GM20000 (cell line): ENCODE measurements around the gene RNASET2.

ENCODE experiments used
- DNase-seq: peaks from one replicate; pipeline ENCODE4 v3.0.0; 2012; ENCODE audit warnings: low spot score
- TF ChIP-seq, protein P1 (sequence below): IDR thresholded peaks from 2 replicates; pipeline ENCODE4 v1.5.1; 2012; ENCODE audit warnings: mild to moderate bottlenecking, control low read depth; ENCODE audit errors: extremely low read depth, missing control alignments

RNASET2 gene

DNA sequence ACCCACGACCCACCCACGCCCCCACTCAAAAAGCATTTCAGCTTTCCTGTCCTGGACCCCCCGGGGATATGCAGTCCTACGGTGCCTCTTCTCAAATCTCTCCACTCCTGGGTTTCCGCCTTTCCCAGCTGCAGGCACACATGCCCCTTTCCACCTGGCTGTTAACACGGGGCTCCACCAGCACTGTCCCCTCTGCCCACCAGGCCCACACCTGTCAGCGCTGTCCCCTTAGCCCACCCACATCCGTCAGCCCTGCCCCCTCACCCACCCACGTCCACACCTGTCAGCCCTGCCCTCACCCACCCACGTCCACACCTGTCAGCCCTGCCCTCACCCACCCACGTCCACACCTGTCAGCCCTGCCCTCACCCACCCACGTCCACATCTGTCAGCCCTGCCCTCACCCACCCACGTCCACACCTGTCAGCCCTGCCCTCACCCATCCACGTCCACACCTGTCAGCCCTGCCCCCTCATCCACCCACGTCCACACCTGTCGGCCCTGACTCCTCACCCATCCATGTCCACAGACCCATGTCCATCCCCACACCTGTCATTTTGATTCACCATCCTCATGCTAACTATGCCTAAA is 11.6 kb downstream of the RNASET2 start:
- TF ChIP-seq, protein P1, sequence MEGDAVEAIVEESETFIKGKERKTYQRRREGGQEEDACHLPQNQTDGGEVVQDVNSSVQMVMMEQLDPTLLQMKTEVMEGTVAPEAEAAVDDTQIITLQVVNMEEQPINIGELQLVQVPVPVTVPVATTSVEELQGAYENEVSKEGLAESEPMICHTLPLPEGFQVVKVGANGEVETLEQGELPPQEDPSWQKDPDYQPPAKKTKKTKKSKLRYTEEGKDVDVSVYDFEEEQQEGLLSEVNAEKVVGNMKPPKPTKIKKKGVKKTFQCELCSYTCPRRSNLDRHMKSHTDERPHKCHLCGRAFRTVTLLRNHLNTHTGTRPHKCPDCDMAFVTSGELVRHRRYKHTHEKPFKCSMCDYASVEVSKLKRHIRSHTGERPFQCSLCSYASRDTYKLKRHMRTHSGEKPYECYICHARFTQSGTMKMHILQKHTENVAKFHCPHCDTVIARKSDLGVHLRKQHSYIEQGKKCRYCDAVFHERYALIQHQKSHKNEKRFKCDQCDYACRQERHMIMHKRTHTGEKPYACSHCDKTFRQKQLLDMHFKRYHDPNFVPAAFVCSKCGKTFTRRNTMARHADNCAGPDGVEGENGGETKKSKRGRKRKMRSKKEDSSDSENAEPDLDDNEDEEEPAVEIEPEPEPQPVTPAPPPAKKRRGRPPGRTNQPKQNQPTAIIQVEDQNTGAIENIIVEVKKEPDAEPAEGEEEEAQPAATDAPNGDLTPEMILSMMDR: no peak
- DNase-seq: no peak

DNA sequence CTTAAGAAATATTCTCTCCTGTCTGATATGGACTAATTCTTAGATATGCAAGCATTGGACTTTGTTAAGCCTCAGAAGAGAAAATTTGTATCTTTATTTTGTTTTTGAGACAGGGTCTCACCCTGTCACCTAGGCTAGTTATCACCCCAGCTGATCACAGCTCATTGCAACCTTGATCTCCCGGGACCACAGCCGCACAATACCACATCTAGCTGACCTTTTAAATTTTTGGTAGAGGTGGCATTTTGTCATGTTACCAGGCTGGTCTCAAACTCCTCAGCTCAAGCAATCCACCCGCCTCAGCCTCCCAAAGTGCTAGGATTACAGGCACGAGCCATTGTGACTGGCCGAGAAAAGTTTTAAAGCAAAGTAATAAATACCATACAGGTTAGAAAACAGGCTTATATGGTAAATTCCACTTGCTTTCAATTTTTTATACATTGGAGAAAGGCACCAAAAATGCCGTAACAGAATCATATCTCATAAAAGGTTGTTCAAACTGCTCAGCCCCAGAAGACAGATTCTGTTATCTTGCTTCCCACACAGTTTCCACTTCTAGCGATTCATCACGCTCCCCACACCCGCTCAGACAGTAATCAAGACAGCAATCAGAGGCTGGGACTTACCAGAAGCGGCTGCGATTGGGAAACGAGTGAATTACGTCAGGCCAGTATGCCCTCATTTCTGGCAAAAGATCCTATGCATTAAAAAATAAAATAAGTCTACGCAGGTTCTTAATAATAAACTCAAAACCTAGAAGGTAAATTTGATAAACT is 13.8 kb downstream of the RNASET2 start:
- no peak for DNase-seq
- TF ChIP-seq, protein P1: no peak

DNA sequence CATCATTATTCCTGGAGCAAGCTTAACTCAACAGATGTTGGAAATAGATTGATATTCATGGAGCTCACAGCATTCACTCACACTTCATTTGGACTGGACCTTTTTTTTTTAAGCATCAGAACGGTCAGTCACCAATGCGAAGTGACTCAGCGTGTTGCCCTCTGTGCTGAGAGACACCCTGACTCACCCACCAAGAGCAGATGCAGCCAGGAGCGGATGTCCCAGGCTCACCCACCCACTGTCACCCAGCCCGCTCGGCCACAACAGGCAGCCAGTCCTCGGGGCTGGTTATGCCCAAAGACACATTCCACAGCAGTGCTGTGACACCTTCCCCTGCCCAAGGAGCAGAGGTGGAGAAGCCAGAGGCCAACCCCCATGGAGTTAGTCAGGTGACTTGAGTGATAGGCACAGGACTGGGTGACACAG is 15.7 kb downstream of the RNASET2 start:
- no peak for DNase-seq
- TF ChIP-seq, protein P1: no peak

DNA sequence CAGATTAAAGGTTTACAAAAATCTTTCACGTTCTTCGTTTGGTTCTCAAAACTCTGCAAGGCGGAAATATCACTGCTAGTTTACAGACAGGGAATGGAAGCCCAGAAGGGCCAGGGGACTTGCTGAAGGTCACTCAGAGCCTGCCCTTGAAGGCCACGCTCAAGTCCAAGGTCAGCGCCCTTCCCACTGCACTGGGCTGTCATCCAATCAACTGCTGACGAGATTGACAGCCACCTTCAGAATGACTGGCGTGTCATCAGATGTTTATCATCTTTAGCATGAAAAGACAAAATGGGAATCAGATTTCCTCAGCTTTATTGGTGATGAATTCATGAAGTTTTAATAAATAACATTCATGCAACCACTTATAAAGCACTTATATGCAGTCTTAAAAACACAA is 16.5 kb downstream of the RNASET2 start:
- no peak for DNase-seq
- TF ChIP-seq, protein P1: no peak

DNA sequence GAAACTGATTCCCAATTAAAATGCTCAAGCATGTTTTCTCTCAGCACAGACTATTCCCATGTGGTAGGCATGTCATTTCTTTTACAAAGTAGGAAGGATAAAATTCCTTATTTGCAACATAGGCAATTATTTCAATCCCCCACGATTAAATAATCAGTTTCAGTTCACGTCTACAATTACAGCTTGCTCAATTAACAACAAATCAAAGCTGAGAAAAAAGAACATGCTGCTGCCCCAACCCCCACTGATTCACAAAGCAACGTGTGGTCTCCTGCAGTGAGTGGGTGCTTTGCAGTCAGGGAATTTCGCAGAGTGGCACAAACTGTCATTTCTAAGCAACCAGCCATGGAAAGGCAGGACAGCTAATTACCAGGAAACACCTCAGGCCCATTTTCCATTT is 17.0 kb downstream of the RNASET2 start:
- no peak for DNase-seq
- TF ChIP-seq, protein P1: no peak

DNA sequence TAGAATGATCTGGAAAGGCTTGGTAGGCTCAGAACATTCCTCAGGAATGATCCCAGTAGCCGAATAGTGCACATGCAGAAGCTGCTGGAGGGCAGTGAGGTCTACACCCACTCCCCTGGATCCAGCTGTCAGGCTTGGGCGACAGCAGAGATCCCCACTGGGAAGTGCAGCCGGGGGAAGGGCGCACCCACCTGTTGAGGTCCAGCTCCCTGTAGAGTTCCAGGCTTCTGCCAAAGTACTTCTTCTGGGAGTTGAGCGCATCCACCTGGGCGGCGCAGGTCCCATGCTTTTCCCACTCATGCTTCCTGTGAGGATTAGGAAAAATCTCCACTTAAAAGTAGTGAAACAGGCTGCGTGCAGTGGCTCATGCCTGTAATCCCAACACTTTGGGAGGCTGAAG is 17.6 kb downstream of the RNASET2 start:
- TF ChIP-seq, protein P1: no peak
- DNase-seq: no peak

DNA sequence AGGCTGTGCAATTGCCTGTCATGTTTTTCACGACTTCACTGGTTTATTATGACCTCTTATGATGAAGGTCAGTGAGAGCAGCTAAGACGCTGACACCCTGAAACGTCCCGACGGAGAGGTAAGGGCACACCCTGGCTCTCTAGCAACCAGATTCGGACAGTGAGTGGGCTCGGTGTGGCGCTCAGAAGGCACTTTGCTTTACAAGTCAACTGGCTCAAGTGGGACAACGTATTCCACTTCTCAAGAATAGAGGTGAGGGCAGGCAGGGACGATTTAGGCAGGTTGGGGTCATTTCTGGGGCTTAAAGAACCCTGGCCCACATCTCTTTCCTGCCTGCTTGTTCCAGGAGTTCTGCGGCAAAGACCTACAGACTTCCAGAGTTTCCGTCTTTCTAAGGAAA is 18.2 kb downstream of the RNASET2 start:
- TF ChIP-seq, protein P1: no peak
- no peak for DNase-seq
